Measurements from ENCODE around the gene ARV1.

ARV1 gene

DNA sequence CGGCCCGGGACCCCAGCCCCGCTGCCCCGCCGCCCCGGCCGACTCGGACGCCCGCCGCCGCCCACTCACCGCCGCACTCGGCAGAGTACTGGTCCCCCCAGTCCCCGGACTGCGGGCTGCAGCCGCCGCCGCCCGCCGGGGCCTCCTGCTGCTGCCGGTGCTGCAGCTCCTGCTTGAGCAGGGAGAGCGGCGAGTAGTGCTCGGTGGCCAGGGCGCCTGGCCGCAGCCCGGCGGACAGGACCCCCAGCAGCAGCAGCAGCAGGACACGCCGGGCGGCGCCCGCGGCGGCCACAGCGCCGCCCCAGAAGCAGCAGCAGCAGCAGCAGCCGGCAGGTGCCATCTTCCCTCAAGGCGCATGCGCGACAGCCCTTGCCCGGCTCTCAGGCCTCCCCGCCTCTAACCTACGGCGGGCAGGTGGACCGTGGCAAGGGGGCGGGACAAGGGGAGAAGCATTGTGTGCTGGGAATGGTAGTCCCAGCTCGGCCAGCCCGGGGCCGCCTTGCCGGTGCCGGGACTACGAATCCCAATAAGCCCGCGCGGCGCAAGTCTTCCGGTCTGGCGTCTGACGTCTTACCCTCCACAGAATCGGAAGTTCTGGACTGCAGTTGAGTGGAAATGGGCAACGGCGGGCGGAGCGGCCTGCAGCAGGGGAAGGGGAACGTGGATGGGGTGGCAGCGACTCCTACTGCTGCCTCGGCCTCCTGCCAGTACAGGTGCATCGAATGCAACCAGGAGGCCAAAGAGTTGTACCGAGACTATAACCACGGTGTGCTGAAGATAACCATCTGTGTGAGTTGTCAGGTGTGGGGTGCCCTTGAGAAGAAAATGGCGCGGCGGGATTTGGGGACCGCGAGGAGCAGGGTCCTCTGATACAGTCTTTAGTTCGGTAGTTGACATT, at the start of gene ARV1, which contains the start of gene TTC13:
TSS of gene ARV1 (plus strand) at position 604 of the 898 bp plus-strand sequence. CDS start at position 616, 12 bp downstream.
TSS of gene TTC13 (minus strand) at position 371 of the 898 bp plus-strand sequence. CDS start at position 340, 31 bp downstream.
- peak; percentile 99 for DNase-seq (ENCODE audit: low spot score)

DNA sequence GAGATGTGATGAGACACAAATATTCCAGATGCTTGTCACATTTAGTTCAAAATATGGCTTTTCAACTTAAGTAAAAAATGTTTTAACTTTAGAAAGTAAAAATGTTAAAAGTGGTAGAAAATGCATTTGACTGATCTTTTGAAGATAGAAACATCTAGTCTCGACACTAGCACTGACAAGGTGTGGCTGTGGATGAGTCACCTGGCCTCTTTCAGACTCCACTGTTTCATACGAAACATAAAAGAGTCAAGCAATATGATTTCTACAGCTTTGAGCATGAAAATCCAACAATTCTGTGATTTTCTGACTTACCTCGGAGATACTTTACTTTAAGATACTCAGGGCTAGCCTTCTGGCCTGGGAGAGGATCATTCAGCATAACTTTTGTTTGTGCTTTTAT, 47.9 kb upstream of the ARV1 start:
- DNase-seq (ENCODE audit: low spot score) = no peak

DNA sequence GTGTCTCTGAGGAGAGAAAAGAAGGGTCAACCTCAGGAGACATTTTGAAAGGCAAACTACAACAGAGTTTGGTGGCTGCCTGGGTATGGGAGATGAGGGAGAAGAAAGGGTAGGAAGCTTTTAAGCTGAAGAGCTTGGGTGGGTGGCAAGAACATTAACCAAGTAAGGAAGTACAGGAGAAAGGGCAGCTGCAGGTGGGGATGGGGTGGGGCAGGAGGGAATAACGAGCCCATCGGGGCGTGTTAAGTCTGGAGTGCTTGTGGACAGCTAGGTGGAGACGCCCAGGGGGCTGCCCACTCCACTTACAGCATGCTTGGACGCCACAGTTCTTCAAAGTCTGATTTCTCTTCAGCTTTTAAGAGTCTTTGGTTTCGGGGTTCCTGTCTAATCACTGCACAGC, 43.0 kb upstream of the ARV1 start:
- DNase-seq (ENCODE audit: low spot score) = no peak

- DNase-seq (ENCODE audit: low spot score) = no peak
Observed at GRCh38 chr1:230936475-230936874, 42.4 kb upstream of the ARV1 start.

GRCh38 chr1:230937371-230937770, 41.5 kb upstream of the ARV1 start:
- peak; percentile 15 for DNase-seq (ENCODE audit: low spot score)

- DNase-seq (ENCODE audit: low spot score) = no peak
Observed at GRCh38 chr1:230938924-230939368, 39.9 kb upstream of the ARV1 start.

- no peak for DNase-seq (ENCODE audit: low spot score)
Observed at GRCh38 chr1:230939806-230940489, 38.9 kb upstream of the ARV1 start.

GRCh38 chr1:230940848-230941247, 38.0 kb upstream of the ARV1 start:
- peak; percentile 55 for DNase-seq (ENCODE audit: low spot score)

DNA sequence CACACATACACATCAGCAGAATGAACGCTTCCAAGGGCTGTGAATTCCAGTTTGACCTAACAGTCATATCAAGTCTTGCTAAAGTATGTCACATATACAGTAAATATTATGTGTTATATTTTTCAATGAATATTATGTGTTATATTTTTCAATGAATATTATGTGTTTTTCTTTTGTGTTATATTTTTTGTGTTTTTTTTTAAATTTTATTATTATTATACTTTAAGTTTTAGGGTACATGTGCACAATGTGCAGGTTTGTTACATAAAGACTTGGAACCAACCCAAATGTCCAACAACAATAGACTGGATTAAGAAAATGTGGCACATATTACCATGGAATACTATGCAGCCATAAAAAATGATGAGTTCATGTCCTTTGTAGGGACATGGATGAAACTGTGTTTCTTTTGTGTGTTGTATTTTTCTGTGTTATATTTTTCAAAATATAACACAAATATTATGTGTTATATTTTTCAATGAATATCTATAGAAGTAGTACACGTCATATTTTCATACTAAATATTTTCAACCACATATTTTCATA, 35.8 kb upstream of the ARV1 start:
- no peak for DNase-seq (ENCODE audit: low spot score)

DNA sequence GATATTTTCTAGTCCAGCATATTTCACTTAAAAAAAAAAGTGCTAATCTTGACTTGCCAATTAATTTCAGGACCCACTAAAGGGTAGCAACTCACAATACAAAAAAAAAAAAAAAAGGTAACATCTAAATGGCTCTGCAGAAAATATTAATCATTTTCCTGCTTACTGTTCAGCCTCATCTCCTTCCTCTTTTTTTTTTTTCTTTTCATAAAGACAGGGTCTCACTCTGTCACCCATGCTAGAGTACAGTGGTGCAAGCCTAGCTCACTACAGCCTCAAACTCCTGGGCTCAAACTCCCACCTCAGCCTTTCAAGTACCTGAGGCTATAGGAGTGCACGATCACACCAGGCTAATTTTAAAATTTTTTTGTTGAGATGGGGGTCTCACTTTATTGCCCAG, 30.6 kb upstream of the ARV1 start:
- no peak for DNase-seq (ENCODE audit: low spot score)

- DNase-seq (ENCODE audit: low spot score) = no peak
Observed at GRCh38 chr1:230948903-230949302, 30.0 kb upstream of the ARV1 start.

- no peak for DNase-seq (ENCODE audit: low spot score)
Observed at GRCh38 chr1:230950404-230950803, 28.5 kb upstream of the ARV1 start.

DNA sequence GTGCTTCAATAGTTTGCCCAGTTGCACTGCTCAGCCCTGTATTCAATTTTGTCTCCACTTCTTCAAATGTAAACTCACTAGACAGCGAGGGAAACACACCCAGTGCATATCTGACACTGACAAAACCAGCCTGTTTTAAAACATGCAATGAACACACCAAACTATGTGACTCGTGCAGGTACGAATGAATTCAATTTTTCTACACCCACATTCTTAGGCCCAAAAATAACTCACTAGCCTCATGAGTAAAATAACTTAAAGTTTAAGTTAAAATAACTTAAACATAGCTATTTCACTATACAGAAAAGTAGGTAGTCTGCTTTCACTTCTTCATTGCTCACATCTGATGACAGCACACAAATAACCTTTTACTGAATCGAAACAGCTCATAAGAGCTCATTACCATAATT, 21.3 kb upstream of the ARV1 start:
- DNase-seq (ENCODE audit: low spot score) = no peak

GRCh38 chr1:230958370-230958769, 20.5 kb upstream of the ARV1 start:
- no peak for DNase-seq (ENCODE audit: low spot score)

GRCh38 chr1:230964896-230965295, 14.0 kb upstream of the ARV1 start:
- no peak for DNase-seq (ENCODE audit: low spot score)

- no peak for DNase-seq (ENCODE audit: low spot score)
Observed at GRCh38 chr1:230965535-230965934, 13.4 kb upstream of the ARV1 start.

- DNase-seq (ENCODE audit: low spot score) = no peak
Observed at GRCh38 chr1:230966358-230966873, 12.5 kb upstream of the ARV1 start.

DNA sequence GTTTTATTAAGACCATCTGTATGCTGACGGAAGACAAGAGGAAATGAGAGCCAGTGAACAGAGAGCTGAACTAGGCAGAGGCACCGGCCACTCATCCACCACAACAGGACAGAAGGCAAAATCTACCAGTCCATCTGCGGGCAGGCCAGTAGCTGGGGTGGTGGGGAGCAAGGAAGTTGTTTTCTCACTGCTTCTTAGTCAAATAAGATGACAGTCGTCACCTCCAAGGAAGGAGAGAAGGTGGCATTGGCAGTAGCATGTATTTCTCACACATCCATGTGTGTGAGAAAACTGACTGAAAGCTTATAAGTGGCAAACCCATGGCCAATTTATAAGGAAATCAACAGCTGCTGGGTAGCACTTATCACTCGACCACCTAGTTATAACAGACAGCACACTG, 8.5 kb upstream of the ARV1 start:
- DNase-seq (ENCODE audit: low spot score) = no peak

DNA sequence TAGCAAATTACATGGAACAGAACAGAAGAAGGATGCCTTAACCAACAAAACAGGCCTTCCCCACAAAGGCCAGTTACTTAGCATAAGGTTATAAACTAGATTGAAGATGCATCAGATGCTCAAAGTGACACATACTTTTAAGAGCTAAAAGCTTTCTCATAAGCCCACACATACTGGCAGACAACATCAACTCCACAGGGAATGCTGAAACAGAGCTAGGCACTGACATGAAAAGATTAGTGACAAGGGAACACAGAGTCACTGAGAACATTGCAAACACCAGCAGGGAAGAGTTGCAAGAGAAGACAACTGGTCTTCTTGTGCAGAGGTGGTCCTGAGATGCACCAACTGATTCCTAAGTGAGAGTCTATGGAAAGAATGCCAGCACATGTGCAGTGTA, 7.1 kb upstream of the ARV1 start:
- no peak for DNase-seq (ENCODE audit: low spot score)

GRCh38 chr1:230972855-230973271, 6.0 kb upstream of the ARV1 start:
- no peak for DNase-seq (ENCODE audit: low spot score)

DNA sequence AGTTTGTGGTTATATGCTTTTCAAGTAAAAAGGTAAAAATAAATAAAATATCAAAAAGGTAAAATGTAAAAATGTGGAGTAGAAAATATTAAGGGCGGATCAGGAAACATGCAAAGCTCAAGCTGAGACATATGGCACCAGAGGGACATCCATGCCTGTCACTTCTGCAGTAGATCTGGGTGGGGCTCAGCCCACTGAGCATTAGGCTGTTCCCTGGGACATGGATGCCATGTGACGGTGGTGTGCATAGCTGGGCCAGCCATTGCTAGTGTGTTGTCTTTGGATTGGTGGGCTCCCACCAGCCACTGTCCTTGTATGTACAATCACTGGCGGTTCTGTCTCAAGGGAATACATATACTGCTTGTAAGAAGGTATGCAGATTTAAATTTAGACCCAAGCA, 3.3 kb upstream of the ARV1 start:
- DNase-seq (ENCODE audit: low spot score) = no peak

DNA sequence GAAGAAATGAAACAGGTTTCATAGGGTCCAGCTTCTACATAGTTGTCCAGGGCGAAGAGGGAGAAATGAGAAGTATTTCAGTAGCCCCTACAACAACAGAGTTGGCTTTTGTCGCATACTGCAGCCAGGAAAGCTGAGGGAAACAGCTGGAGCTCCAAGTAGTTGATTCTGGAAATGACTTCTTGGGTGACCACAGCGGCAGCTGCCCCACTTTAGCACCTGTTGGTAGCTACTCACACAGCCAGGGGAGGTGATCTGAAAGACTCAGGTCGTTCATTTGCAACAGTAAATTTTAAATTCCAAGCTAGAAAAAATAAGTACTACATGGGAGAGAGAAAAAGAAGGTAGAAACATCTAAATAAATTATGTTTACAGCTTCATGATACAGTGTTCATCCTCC, 2.5 kb upstream of the ARV1 start:
- DNase-seq (ENCODE audit: low spot score) = no peak

Data from GM03348 (cell line).